HTERT RPE-1 (cell line): ENCODE measurements around the gene GUCA2A.

Source experiments
- in situ Hi-C: fragments of 300-500 bp; cut with MboI; formaldehyde crosslinking; loops from 4 replicates; pipeline ENCODE4 v1.14.3; 2020; ENCODE audit warnings: low sequenced_read_pairs

Gene GUCA2A

GRCh38 chr1:42177541-42177981 lies 13.0 kb upstream of the GUCA2A start:
- in situ Hi-C loops: no loop called here

DNA sequence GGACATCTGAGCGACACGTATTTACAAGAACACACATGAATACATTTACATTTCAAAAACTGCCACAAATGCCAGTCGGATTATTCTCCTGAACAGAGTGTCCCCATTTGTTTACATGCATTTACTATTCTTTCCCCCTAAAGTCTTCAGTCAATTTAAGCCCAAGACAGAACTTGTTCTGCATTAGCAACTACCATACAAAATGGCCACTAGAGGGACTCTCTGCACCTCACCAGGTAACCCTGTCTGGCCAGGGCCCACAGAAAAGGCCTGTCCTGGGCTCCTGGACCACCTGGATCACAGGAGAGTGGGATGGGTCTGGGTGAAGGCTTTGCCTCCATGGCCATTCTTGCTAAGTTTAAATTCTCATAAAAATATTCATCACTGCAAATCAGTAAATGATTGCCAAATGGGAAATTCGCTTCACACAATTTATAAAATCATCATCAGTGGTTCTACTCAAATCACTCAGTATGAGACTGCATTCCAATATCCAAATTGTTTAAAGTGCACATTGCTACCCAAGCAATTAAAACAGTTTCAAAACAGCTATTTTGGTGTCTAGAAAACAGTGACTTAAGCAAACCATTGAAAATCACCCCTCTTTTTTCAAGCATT lies 12.5 kb upstream of the GUCA2A start:
- in situ Hi-C loops: no loop called here

GRCh38 chr1:42175314-42176054 lies 10.9 kb upstream of the GUCA2A start:
- in situ Hi-C loops: no loop called here

GRCh38 chr1:42173961-42174735 lies 9.6 kb upstream of the GUCA2A start:
- in situ Hi-C loops: no loop called here

GRCh38 chr1:42173155-42173933 lies 8.8 kb upstream of the GUCA2A start:
- in situ Hi-C loops: no loop called here

DNA sequence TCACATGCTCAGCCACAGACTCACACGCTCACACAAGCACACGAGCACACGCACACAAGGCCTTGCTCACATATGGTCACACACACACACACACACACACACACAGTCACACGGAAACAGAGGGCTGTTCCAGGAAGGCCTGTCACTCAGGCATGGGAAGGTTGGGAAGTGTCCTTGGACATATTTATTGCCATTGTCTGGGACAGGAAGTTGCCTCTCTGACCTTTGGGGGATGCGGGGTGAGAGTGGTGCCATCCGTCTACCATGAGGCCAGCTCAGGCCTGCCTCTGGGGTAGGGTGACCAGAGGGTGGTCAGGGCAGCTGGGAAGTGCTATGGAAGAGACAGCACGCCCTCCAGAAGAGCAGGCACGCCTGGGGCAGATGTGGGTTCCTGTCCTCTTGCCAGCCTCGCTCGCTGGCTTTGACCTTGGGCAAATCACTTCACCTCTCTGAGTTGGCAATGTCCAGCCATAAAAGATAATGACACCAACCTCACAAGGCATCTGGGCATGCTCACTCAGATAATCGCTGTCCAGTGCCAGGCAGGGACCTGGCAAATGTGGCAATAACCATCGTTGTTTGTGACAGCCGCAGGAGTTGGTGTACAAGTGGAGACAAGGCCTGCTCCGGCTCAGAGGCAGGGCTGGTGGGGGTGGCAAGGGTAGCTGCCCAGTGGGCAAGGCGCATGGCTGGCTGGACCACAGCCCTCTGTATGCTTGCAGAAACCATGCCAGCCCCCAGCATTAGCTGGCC lies 8.0 kb upstream of the GUCA2A start:
- in situ Hi-C loops: no loop called here

DNA sequence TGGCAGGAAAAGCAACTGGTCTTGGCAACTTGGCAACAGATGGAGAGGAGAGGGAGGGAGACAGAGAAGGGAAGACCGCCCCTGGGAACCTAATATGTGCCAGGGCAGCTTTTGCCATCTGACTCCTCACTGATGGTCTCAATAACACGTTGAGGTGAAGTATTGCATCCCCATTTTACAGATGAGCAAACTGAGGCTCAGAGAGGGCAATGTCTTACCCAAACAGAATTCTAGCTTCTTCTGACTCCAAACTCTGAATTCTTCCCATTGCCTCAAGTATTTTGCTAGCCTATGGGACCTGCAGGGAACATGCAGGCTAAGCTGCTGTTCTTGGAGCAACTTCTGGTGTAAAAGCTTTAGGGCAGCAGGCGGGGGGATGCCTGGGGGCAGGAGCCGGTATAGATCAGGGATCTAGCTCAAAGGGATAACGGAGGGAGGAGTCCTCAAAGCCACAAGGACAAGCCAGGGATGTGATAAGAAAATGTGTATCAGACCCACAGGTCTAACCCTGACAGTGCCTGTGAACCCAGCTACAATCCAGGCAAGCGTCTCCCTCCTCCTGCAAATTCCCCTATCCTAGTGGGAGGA lies 7.2 kb upstream of the GUCA2A start:
- in situ Hi-C loops: no loop called here

- in situ Hi-C loops: no loop called here
These were observed 6.5 kb upstream of the GUCA2A start for GRCh38 chr1:42170779-42171621.

DNA sequence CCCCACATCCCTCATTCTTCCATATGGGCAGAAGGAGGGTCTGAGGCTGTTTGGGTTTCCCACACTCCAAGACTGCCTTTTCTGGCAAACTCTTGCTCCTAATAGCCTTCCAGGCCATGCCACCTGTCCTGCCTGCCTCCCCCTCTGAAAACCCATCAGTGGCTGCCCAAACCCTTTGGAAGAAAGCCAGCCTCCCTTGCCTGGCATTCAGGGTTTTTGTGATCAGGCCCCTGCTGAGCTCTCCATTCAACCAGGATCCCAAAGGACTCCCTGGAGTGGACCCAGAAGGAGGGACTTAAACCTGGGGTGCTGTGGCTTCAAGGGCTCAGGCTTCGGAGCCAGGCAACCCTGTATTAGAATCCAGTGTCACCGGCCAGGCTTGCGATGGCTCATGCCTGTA lies 4.2 kb upstream of the GUCA2A start:
- in situ Hi-C loops: no loop called here

DNA sequence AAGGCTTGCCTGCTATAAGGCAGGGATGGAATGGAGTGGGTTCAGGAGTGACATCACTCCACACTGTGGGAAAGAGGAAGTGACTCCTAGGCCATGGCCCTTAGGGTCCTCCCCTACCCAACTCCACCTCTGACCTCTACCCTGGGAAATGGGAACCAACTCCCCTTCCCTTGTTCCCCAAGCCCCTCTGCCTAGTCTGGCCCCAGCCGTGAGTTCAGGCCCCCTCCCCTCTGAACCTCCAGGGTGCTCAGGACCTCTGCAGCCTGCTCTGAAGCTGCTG lies 3.8 kb upstream of the GUCA2A start:
- in situ Hi-C loops: no loop called here

GRCh38 chr1:42167611-42168390 lies 3.3 kb upstream of the GUCA2A start:
- in situ Hi-C loops: no loop called here

GRCh38 chr1:42165511-42166210 lies 1.1 kb upstream of the GUCA2A start:
- in situ Hi-C loops: no loop called here

GRCh38 chr1:42163536-42164503 lies 725 bp downstream of the GUCA2A start:
- in situ Hi-C loops: no loop called here

GRCh38 chr1:42163114-42163513 lies 1.4 kb downstream of the GUCA2A start:
- in situ Hi-C loops: no loop called here

- in situ Hi-C loops: no loop called here
These were observed 2.4 kb downstream of the GUCA2A start for GRCh38 chr1:42162181-42162580.

DNA sequence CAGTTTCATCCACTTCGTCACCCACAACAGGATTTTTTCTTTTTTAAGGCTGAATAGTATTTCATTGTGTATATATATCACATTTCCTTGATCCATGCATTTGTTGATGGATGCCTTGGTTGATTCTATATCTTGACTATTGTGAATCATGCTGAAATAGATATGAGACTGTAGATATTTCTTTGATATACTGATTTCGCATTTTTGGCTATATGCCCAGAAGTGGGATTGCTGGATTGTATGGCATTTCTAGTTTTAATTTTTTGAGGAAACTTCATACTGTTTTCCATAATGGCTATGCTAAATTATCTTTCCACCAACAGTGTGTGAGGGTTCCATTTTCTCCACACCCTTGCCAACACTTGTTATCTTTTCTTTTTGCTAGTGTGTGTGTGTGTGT lies 6.4 kb downstream of the GUCA2A start:
- in situ Hi-C loops: no loop called here

DNA sequence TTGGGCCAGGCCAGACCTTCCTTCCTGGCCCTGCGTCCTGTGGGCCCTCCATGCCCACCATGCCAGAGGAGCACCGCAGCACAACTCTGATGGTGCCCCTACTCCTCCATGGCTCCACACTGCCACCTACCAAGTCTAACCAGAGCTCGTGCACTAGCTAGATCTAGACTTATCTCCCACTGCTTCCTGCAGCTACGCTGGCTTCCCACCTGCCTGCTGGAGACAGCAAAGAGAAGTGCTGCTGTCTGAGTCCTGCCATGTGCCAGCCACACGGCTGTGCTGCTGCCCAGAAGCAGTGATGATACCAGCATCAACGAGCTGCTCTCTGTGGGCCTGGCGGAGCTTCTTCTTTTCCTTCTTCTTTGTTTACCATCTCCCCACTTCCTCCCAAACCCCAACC lies 6.9 kb downstream of the GUCA2A start:
- in situ Hi-C loops: no loop called here
